Activated CD4-positive, alpha-beta T cell treated with anti-CD3 and anti-CD28 coated beads, Interleukin-2, amount 50 U/mL, for 16 hours (primary cell): ENCODE results near the gene APBA2.

Experiments used
- DNase-seq: peaks from one replicate; pipeline ENCODE4 v3.0.0-alpha.2; 2020

Gene APBA2

GRCh38 chr15:28897861-28898585 is 12.2 kb downstream of the APBA2 start:
- DNase-seq = no peak

- no peak for DNase-seq
Measured at GRCh38 chr15:28899061-28899738, 13.4 kb downstream of the APBA2 start.

- no peak for DNase-seq
Measured at GRCh38 chr15:28900041-28900891, 14.5 kb downstream of the APBA2 start.

- no peak for DNase-seq
Measured at GRCh38 chr15:28900892-28901586, 15.3 kb downstream of the APBA2 start.

GRCh38 chr15:28901587-28901980 is 15.8 kb downstream of the APBA2 start:
- no peak for DNase-seq

GRCh38 chr15:28901987-28902745 is 16.4 kb downstream of the APBA2 start:
- DNase-seq = no peak

- no peak for DNase-seq
Measured at GRCh38 chr15:28902856-28903255, 17.1 kb downstream of the APBA2 start.

- no peak for DNase-seq
Measured at GRCh38 chr15:28903555-28903954, 17.8 kb downstream of the APBA2 start.

GRCh38 chr15:28904003-28904402 is 18.2 kb downstream of the APBA2 start:
- DNase-seq = no peak

GRCh38 chr15:28904541-28905315 is 19.0 kb downstream of the APBA2 start:
- DNase-seq = no peak

GRCh38 chr15:28907338-28907960 is 21.7 kb downstream of the APBA2 start:
- DNase-seq = no peak

GRCh38 chr15:28909958-28910500 is 24.3 kb downstream of the APBA2 start:
- DNase-seq = no peak

GRCh38 chr15:28911310-28911931 is 25.6 kb downstream of the APBA2 start:
- no peak for DNase-seq

- DNase-seq = no peak
Measured at GRCh38 chr15:28912422-28912821, 26.6 kb downstream of the APBA2 start.

GRCh38 chr15:28913171-28913765 is 27.5 kb downstream of the APBA2 start:
- no peak for DNase-seq

- no peak for DNase-seq
Measured at GRCh38 chr15:28914046-28914445, 28.3 kb downstream of the APBA2 start.

- no peak for DNase-seq
Measured at GRCh38 chr15:28914483-28915023, 28.8 kb downstream of the APBA2 start.

- no peak for DNase-seq
Measured at GRCh38 chr15:28915041-28915810, 29.5 kb downstream of the APBA2 start.

GRCh38 chr15:28915935-28916334 is 30.2 kb downstream of the APBA2 start:
- no peak for DNase-seq
